Omental fat pad (tissue), 4 donors: ENCODE data around the gene LMX1B. TPM values are rescaled to one million over a fixed set of nuclear protein-coding genes. Genes with fewer than 3 reads are reported as not detected.
"Not testable (repeated sequence)": the region's sequence is repeated elsewhere in the genome, so short reads cannot be mapped to it uniquely, and the experiment has no call there.

Experiments
- ATAC-seq: fragments of 150-250 bp; one replicate; pipeline ENCODE4 v1.9.1; 2016; ENCODE audit warnings: mild to moderate bottlenecking, moderate library complexity; ENCODE audit not compliant: low FRiP score
- DNase-seq: peaks from one replicate; pipeline ENCODE4 v3.0.0-alpha.2; 2019; ENCODE audit warnings: low spot score
- total RNA-seq, 4 donors: library from RNA; depleted of rRNA; stranded (reverse); fragments of >200 nt; gene quantifications; one replicate each; pipeline ENCODE4 v1.1.0, GENCODE V29; 2016
- TF ChIP-seq, protein P1 (sequence below), 3 donors: fragments of 450-650 bp; IDR thresholded peaks; one replicate each; pipeline ENCODE4 v1.5.1; 2016 to 2017; ENCODE audit warnings: antibody characterized with exemption in 3 of 3, mild to moderate bottlenecking in 3 of 3, moderate library complexity in 2 of 3

LMX1B gene
- total RNA-seq, 4 donors from 2014 or later: 0.09 to 1.1 (median 0.31) TPM; not detected in 1

DNA sequence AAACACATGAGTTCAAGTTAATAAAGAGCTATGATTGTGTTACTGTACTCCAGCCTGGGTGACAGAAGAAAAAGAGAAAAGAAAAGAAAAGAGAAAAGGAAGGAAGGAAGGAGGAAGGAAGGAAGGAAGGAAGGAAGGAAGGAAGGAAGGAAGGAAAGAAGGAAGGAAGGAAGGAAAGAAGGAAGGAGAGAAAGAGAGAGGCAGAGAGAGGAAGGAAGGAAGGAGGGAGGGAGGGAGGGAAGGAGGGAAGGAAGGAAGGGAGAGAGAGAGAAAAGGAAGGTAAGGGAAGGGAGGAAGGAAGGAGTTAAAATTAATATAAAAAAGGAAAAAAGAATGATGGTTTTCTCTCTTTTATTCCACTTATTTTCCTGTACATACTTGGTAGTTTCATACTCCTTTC lies 101.7 kb downstream of the LMX1B start:
- TF ChIP-seq, protein P1, sequence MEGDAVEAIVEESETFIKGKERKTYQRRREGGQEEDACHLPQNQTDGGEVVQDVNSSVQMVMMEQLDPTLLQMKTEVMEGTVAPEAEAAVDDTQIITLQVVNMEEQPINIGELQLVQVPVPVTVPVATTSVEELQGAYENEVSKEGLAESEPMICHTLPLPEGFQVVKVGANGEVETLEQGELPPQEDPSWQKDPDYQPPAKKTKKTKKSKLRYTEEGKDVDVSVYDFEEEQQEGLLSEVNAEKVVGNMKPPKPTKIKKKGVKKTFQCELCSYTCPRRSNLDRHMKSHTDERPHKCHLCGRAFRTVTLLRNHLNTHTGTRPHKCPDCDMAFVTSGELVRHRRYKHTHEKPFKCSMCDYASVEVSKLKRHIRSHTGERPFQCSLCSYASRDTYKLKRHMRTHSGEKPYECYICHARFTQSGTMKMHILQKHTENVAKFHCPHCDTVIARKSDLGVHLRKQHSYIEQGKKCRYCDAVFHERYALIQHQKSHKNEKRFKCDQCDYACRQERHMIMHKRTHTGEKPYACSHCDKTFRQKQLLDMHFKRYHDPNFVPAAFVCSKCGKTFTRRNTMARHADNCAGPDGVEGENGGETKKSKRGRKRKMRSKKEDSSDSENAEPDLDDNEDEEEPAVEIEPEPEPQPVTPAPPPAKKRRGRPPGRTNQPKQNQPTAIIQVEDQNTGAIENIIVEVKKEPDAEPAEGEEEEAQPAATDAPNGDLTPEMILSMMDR (IDR thresholded peaks at IDR 0.05): no peak
- no peak for DNase-seq
- no peak for ATAC-seq

GRCh38 chr9:126717441-126717840 lies 103.7 kb downstream of the LMX1B start:
- not testable (repeated sequence) for ATAC-seq, DNase-seq

GRCh38 chr9:126719618-126720031 lies 105.9 kb downstream of the LMX1B start:
- TF ChIP-seq, protein P1 (IDR thresholded peaks at IDR 0.05): no peak
- ATAC-seq (no peak), DNase-seq (no peak)

- TF ChIP-seq, protein P1 (IDR thresholded peaks at IDR 0.05): no peak
- ATAC-seq: no peak
- no peak for DNase-seq
These were observed 106.3 kb downstream of the LMX1B start for GRCh38 chr9:126720036-126720435.

DNA sequence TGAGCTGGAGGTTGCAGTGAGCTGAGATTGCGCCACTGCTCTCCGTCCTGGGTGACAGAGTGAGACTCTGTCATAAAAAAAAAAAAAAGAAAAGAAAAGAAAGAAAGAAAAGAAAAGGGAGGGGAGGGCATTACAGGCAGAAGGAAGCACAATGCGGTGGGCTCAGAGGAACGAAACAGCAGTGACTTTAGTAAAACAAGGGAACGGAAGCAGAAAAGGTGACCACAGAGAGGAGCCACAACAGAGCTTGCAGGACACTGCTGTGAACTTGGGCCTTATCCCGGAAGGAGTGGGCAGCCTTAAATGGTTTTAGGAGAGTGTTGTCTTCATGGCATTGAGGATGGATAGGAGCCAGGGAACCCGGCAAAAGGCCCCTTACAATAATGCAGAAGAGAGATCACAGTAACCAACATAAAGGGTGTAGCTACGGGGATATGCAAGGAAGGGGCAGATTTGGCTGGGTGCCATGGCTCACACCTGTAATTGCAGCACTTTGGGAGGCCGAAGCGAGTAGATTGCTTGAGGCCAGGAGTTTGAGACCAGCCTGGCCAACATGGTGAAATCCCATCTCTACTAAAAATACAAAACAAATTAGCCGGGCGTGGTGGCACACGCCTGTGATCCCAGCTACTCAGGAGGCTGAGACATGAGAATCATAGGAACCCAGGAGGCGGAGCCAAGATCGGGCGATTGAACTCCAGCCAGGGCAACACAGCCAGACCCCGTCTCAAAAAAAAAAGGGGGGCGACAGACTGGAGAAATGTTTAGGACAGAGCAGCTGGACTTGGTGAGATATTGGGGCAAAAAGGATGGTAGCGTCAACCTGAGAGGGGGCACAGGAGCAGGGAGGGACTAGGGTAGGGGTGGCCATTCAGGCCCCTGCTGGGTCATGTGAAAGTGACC lies 107.2 kb downstream of the LMX1B start:
- DNase-seq (no peak), ATAC-seq (no peak)
- TF ChIP-seq, protein P1 (IDR thresholded peaks at IDR 0.05): no peak

DNA sequence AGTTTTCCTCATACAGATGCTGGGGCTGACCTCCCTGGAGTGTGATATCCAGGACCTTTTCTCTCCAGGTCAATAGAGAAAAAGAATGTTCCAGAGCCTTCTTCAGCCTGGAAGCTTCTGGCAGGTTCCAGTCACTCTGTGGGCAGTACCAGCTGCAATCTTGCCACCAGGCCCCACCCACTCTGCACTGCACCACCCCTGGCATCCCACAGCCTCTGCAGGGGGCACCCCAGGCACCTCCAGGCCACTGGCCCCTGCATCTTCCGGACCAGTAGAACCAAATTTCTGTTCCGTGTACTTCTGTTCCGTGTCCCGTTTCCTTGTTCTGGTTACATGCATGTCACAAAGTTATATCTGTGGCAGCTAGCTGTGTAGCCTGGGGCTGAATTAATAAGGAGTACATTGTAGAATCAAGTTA lies 107.8 kb downstream of the LMX1B start:
- TF ChIP-seq, protein P1 (IDR thresholded peaks at IDR 0.05): no peak
- ATAC-seq (no peak), DNase-seq (no peak)

- peak; percentile 63 for DNase-seq
- ATAC-seq: peak; percentile 93
- TF ChIP-seq, protein P1 (IDR thresholded peaks at IDR 0.05): no peak
These were observed 108.7 kb downstream of the LMX1B start for GRCh38 chr9:126722252-126722921.
